Hematopoietic multipotent progenitor cell (in vitro differentiated cells): ENCODE data around the gene SH3TC1. TPM values are rescaled to one million over a fixed set of nuclear protein-coding genes. Genes with fewer than 3 reads are reported as not detected.

Source experiments
- DNase-seq, 3 donors: peaks; one replicate each; pipeline ENCODE4 v3.0.0-alpha.2; 2011 to 2015; ENCODE audit warnings: low read depth in 2 of 3, low spot score in 2 of 3
- total RNA-seq: library from RNA; depleted of rRNA; stranded (reverse); fragments of >200 nt; gene quantifications from one replicate; pipeline ENCODE4 v1.2.3, GENCODE V29; 2012

The SH3TC1 gene
- total RNA-seq, 1 donor, result 88.1 TPM

DNA sequence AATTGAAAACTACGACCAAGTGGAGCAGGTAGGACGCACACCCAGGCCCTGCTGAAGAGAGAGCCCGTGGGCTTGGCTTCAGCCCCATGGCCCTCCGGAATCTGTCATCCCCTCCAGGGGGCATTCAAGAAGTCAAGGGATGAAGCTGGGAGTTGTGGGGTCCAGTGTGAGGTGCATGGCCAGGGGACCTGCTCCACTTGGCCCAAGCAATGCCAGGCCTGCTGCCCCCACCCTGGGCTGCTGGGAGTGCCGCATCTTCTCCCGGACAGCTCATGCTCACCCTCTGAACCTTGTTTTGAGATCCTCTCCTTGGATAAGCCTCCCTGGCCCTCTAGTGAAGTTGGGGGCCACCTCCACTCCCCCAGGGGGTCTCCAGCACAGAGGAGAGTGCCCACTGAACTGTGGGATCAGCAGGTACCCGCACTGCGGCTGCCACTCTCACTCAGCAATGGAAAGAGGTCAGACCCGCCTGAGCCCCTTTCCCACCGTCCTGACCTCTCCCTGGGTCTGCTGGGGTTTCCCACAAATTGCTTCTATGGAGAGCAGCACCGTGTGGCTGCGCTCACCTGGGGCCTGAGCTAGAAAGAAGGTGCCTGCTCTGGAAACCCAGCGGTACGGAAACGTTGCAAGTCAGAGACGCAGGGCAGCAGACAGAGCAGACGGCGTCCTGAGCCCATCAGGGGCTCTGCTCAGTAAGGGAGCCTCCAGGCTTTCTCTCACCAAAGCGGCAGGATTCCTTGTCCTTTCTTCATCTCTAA, 35.5 kb upstream of the SH3TC1 start:
- DNase-seq, result no peak

DNA sequence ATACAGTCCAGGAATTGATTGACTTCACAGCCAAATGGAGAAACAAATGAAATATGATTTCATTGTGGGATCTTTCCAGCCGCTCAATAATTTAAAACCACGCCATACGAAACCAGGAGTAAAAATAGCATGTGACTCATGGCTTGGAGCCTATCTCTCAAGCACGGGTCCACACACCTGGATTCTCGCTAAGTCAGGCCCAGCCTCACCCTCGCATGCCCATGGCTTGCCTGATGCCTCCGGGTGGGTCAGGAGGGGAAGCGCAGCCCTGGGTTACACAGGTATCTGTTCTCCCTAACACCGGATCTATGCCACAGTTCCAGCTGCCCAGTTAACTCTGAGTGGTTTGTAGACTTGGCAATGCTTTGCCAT, 34.9 kb upstream of the SH3TC1 start:
- no peak for DNase-seq

DNA sequence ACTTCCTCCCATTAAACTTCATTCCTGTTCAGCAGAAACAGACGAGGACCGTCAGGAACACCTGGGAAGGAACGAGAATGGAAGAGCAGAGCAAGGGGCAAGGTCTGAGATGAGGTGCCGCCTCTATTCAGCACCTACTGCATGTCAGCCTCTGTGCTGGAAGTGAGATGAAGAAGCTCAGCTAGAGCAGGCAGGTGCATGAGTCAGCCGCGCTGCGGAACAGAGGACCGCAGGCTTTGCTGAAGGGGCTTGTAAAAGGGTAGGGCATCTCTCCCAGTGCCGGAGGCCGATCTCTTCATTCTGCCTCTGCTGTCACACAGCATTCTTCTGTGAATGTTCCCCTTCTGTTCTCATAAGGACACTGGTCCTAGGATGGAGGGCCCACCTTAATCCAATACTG, 34.4 kb upstream of the SH3TC1 start:
- no peak for DNase-seq

DNA sequence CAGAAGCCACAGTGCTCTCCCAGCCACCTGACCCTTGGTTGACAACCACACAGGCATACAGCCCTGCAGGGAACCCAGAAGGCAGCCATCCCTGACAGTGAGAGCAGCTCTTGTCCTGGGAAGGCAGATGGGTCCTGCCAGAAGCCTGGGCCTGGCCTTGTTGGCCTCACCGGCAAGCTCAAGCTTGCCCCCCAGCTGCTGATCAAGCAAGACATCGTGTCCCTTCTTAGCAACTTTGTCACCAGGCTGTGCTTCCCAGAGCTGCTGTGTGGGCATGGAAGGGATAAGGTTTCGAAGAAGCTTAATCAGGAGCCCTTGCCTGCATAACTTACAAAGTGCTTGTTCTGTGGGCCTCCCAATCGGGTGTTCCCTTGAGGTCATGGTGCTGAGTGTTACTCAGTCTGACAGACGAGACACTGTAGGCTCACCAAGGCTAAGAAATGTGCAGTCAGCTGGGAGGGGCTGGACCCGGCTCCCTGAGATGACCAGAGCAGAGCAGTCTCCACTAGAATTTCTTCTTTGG, 33.7 kb upstream of the SH3TC1 start:
- DNase-seq, result no peak

DNA sequence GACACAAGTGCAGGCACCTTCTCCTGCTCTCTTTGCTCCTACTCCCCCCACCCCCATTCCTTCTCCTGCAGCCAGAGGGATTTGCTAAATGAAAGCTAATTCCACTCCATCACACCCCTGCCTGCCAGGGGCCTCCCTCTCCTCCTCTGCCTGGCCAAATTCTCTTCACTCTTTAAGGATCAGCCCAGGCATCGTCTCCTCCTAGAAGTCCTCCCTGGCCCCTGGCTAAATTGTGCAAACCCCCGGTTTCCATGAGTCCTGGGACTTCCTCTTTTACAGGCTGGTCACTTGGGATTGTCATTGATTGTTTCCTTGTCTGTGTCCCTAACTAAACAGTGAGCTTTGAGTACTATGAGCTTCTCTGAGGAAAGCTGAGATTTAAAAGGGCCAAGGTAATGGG, 31.8 kb upstream of the SH3TC1 start:
- DNase-seq, result no peak

DNA sequence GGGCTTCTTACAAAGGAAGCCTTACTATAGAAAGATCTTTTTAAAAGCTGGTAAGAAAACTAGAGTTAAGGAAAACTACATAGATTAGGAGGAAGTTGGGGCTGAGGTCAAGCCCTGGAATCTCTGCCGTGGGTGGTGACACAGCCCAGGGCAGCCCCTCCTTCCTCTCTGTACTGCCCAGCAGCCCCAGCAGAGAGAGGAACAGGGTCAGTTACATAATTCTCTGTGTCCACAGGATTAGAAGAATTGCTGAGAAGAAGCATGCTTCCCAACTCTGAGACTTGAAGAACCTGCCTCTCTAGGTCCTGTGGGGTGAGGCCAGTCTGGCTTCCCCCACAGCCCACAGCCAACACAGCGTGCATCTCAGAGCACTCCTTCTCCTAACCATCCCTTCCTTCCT, 31.3 kb upstream of the SH3TC1 start:
- no peak for DNase-seq

DNA sequence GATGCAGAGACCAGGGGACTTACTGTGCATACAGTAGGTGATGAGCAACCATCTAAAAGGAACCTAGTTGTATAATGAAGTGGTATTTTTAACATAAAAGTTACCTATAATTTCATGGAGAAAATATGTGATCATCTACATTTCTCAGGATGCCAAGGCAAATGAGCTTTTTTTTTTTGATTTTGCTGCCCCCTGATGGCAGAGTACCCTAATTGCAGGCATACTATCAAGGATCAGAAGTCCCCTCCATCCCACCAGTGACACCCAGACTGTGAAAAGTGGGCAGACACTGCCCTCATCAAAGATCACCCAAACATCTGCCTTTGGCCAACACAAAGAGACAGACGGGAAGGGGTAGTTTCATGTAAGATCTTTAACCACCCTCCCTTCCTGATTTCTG, 30.9 kb upstream of the SH3TC1 start:
- no peak for DNase-seq

DNA sequence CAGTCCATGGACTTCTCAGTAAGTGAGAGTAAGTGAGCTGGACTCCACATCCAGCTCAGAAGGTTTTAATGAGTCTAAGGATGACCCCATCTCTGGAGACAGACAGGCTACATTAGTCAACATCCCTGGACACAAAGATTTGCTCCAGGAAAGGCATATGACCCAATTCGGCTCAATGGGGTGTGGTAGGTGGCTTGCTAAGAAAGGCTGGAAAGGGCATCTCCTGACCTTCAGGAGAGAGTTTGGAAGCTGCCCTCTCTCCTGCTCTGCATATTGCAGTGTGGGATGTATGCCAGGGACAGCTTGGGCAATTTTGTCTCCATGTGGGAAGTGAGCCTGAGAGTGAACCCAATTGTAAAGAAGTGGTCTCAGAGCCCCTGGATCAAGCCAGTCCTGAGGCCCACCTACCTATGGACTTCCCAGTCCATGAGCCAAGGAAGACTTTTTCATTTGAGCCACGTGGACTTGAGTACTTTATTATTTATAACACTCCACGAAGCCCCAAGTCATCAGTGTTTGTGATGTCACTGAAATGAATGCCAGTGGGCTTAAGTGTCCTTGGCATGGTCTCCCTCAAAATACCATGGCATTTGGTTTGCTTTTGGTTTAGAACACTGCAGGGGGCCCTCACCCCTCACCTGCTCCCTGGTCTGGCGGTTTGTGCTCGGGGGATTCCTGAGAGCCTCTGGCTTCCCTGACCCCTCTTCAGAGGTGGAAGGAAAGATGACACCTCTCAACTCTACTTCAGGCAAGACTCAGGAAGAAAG, 30.1 kb upstream of the SH3TC1 start:
- DNase-seq, result no peak

DNA sequence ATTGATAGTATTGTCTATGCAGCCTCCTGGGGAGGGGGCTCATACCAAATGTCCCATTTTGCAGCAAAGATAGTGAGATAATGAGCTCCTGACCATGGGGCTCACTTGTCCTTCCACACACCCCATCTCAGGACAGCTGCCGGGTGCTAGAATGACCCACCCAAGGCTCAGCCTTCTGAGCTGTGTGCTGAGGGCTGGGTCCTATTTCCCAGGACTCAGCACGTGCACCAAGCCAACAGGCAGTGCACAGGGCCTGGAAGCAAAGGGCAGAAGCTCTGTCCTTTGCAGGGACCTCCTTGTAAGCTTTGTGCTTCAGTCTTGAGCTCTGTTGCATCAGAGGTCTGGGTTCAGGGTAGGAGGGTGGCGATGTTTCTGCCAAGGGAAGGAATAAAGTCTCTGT, 29.3 kb upstream of the SH3TC1 start:
- no peak for DNase-seq

DNA sequence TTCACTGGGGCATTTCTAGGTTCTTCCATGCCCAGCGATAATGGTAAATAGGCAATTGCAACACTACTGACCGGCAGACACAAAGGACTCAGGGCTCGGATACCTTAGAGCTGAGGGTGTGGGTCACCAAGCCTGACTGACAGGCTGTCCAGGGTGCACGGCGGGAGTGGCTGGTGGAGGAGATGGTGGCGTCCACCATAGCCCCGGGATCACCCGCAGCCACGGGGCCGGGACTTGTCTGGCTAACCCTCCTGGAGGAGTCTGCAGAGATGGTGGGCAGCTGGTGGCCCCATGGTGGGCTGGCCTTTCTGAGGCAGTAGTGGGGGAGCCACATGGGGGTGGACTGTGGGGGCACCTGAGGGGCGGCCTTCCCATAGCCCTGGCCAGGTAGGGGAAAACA, 28.7 kb upstream of the SH3TC1 start:
- no peak for DNase-seq

DNA sequence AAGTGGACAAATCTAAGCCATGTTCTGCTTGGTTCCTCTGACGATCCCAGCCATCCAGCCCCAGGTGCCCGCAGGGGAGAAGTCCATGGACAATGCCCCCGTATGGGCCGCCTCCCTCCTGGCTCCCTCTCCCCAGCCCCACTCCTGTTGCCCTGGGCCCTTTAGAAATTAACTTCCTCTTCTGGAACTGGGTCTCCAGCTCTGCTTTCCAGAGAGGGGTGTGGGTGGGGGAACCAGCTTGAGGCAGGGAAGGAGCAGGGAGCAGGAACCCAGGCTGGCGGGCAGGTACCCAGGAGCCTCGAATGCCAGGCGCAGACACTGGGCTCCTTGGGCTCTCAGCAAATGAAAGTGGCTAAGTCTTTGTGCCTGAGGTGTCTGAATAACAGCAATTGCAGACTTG, 27.8 kb upstream of the SH3TC1 start:
- peak in 1 of 3 donors; percentile 32 for DNase-seq

DNA sequence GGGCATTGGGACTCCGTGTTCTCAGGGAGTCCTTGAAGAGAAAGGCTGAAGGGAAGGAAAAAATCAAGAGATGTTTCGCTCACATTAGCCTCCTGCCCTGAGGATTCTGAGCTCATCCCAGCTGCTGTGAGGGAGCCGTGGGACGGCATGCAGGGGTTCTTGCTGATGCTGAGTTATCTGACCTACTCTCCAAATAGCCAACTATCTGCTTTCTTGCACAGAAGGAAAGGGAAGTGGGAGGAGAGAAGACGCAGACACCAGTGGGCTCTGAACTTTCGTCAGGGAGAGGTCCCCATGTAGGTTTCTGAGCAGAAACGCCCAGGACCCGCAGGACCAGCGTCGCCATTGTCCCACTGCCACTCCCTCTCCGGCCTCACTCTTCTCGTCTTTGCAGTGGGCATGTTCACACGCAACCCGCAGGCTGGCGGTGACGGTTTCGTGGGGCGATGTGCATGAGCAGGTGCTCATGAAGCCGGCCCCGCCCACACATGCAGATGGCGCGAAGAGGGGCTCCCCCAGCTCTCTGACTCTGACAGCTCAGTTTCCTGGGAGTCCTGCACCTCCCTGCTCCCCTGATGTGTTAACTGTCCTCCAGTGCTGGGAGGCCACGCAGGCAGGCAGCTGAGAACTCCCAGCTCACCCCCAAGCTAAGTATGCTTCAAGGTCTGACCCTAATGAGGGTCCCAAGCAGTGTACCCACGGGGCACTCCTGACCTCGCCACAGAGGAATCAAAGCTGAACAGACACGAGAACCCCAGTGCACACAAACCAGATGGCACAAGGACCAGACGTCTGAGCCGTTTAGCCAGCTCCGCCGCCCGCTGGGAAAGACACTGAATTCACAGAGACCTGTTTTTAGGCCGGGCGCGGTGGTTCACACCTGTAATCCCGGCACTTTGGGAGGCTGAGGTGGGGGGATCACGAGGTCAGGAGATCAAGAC, 26.8 kb upstream of the SH3TC1 start:
- DNase-seq, result no peak

DNA sequence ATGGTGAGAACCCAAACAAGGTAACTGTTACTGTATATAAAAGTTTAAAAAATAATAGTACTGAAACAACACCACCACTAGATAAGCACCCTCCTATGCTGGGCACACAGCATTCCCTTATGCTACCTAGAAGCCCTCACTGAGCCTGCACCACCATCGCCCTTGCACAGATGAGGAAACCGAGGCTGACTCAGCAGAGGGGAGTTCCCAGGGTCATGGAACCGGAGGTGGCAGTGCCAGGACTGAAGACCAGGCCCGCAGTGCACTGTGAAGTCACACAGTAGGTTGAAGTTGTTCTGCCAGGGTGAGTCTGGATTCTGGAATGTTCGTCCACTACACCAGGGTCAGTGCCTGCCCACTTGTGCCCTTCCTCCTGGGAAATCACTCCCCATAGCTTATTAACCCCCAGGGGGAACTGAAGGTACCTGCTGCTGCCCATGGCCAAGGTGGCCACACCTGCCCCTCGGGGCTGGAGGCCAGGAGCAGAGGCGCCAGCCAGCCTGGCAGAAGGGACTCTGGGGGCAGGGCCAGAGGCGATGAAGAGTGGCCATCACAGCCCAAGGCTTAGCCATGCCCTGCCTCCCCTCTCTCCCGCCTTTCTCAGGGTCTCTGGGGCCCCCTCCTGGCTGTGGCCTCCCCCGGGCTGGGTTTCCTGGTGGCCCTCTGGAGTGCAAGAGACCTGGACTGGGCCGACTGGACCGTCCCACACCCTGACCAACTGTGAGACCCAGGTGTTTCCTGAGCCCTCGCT, 25.4 kb upstream of the SH3TC1 start:
- DNase-seq, result no peak

DNA sequence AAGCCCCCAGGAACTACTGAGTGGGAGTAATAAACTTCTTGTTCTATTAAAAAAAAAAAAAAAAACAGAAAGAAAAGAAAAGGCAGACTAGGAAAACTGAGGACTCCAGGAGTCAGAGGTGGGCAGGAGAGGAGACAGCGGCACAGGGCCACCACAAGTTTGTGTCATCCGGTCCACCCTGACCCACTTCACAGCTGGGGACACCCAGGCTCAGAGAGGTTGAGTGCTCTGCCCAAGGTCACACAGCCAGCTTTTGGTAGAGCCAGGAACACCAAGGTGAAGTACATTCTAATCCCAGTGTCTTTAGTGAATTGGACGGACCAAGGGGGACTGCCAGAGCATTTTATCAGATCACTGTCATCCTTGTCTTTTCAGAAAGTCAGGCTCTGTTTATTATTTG, 24.1 kb upstream of the SH3TC1 start:
- no peak for DNase-seq

DNA sequence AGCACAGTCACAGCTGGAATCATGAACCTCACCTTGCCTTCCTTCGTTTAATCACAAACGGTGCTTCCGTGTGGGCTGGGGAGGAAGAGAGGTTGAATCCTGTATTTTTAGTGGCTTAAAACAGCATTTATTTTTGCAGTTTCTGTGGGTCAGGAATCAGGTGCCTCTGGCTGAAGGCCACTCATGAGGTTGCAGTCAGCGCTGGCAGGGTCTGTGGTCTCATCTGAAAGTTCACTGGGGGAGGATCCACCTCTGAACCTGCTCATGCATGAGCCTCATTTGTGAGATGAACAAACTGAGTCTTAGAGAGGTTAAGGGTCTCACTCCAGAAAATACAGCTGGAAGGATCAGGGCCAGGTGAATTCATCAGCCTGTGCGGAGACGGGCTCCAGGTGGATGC, 23.4 kb upstream of the SH3TC1 start:
- DNase-seq, result no peak

DNA sequence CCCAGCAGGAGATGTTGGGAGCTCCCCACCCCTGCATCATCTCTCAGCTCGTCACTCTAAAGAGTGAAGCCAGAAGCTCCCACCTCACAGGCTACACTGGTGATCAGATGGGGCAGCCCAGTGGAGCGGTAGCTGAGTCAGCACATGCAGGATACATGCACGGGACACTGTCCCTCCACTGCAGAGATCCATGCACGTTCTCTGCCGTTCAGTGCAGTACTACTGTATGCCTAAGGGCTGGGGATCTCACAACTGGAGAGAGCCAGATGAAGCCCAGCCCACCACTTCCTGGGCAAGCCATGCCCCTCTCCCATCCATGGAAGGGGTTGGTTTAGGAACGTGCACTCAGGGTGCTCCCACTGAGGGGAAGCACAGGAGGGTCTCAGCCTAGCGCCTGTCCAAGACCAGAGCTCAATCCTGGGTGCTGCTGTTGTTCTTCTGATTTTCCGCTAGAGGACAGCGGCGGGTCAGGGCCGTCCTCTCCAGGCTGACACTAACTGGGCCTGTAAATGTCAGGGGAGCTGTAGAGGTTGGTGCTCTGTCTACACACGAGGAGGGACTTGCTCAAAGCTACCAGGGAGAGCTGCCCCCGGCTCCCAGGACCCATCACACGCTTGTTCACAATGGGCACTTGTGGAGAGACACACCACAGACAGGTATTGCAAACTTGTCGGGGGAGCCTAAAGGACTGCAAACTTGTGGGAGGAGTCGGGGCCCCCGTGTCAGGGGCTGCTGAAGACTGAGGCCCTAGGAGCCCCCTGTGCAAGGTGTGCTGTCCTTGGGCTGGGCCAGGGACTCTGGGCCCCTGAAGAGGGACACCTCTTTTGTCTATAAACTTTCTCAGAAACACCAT, 22.3 kb upstream of the SH3TC1 start:
- DNase-seq, result peak in 1 of 3 donors; percentile 75

DNA sequence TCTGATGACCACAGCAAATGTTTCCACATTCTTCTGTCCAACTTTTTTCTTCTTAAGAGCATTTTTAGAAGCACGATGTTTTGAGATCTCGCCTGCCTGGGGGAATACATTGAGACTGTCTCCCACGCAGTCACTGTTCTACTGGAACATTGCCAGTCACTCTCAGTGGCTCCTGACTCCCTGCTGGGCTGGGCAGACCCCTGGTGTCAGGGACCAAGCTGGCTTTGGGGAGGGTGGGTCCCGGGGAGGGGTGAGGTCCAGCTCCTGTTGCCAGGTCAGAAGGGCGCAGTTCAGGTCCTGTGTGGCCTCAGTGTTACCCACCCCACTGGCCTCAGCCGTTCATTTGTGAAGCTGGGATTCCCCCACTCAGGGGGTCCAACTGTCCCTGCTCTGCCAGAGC, 21.5 kb upstream of the SH3TC1 start:
- no peak for DNase-seq

DNA sequence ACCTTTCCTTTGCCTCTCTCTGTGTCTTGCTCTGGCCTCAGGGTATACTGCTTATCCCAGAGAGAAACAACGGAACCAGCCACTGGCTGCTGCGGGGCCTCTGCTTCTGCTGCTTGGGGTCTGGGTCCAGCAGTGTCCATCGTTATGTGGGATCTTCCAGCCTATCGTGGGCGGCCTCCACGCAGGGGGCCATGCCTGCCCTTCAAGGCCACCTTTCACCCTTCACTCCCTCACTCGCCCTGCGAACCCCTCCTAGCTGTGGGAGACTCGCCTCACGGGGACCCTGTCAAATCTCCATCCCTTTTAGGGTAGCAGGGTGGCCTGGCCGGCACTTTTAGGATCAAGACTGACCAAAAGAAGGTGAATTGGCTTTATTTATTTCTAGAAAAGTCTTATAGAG, 21.1 kb upstream of the SH3TC1 start:
- DNase-seq, result no peak

DNA sequence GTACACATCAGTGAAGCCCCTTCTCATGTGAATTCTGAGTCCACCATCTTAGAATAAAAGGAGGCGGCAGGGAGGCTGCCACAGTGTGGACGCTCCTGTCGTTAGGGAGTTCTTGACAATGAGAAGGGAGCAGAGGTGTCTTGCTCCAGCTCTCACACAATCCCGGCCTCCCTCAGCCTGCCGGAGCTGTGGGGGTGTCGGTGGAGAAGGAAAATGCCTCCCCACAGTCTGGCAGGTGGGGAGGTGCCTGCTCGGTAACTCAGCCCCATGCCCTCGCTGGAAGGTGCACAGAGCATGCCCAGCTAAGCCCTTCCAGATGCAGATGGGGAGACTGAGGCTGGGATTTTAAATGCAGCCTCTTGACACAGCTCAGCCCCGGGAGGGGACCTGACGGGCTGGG, 20.0 kb upstream of the SH3TC1 start:
- no peak for DNase-seq
